GM19438 (cell line): Measurements from ENCODE around the gene LANCL3.

Source experiments
- ATAC-seq: cut with Tn5 transposase; IDR thresholded peaks from one replicate; pipeline ENCODE4 v1.9.1; 2021; ENCODE audit warnings: low read depth; ENCODE audit not compliant: unreplicated experiment

Gene LANCL3

GRCh38 chrX:37678574-37678973 is 107.1 kb downstream of the LANCL3 start:
- ATAC-seq: no peak

DNA sequence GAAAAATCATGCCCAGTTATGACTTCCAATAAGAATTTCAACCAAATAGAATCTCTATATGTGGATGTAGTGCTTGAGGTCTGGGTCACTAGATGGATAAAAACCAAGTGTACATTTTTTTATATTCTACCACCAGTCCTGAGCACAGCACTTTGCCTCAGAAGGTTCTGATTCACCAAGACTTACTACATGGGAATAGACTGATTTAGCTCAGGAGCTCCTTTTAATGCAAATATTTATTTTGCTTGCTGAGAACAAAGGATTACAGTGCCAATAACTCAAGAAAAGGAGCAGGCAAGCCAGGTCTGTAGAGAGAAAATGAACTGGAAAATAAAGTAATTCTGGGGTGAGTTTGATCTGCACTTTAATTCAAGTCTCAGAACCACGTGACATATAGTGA is 107.8 kb downstream of the LANCL3 start:
- ATAC-seq: no peak

GRCh38 chrX:37679888-37680287 is 108.4 kb downstream of the LANCL3 start:
- ATAC-seq: no peak

GRCh38 chrX:37684426-37684825 is 113.0 kb downstream of the LANCL3 start:
- ATAC-seq: no peak

GRCh38 chrX:37684973-37685372 is 113.5 kb downstream of the LANCL3 start:
- no peak for ATAC-seq

DNA sequence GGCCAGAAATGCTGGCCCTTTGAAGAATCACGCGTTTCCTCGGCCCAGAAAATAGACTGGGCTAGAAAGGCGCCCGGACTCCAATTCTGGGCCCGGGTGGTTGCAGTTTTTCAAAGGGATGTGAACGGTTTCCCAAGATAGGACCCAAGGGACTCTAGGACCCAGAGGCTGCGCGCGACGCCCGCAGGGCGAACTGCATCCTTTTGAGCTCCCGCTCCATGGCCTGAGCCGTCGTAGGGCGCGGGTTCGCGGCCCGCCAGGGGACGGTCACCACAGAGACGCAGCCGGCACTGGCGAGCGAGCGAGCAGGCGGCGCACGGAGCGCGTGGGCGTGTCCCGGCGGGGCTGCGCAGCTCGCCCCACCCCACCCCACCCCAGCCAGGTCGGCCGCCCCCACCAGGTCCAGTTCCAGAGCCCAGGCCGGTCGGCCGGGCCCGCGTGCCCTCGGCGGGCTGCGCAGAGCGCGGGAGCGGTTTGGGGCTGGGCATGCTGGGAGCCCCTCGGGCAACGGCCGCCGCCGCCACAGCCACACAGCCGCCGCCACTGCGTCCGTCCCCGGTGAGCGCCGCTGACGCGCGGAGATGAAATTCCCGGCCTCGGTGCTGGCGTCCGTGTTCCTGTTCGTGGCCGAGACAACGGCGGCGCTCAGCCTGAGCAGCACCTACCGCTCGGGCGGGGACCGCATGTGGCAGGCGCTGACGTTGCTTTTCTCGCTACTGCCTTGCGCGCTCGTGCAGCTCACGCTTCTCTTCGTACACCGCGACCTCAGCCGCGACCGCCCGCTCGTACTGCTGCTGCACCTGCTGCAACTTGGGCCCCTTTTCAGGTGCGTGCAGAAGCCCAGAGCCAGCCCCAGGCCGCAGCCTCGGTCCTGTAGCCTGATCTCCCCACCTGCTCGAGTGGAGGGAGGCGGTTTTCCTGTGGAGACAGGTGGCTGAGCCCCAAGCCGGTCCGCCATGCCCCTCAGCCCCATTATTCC is 114.2 kb downstream of the LANCL3 start, which contains the start of gene XK:
Gene XK, plus strand, starts transcription at position 411 of the 979 bp plus-strand sequence. Its CDS starts 171 bp downstream, at position 582.
- ATAC-seq: peak; percentile 61

DNA sequence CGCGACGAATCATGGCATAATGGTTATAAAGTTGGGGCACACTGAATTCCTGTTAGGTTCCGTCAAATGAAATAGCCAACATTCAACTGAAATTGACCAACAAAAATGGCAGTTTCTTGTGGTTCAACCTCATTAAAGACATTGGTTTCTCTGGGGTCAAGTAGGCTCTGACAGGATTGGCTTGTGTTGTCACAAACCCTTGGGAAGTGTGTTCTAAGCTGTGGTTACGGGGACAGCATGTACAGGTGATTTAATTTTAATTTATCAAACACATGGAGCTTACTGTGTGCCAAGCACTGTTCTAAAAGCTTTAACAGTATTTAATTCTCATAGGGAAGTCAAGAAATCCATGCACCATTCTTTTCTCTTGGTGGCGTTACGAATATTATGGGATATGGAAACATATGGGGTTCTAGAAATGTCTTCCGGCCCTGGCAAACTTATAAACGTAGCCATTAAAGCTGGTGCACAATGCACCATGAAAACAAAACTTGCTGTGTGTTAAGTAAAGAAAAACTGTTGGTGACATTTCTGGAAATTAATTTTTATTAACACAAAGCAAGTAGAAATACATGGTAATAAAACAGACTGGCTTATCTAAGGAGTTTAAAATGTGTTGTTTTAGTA is 115.0 kb downstream of the LANCL3 start:
- ATAC-seq: no peak

GRCh38 chrX:37686996-37687395 is 115.5 kb downstream of the LANCL3 start:
- ATAC-seq: no peak

- ATAC-seq: no peak
Measured at GRCh38 chrX:37690119-37690518, 118.7 kb downstream of the LANCL3 start.

- no peak for ATAC-seq
Measured at GRCh38 chrX:37692918-37693317, 121.5 kb downstream of the LANCL3 start.

DNA sequence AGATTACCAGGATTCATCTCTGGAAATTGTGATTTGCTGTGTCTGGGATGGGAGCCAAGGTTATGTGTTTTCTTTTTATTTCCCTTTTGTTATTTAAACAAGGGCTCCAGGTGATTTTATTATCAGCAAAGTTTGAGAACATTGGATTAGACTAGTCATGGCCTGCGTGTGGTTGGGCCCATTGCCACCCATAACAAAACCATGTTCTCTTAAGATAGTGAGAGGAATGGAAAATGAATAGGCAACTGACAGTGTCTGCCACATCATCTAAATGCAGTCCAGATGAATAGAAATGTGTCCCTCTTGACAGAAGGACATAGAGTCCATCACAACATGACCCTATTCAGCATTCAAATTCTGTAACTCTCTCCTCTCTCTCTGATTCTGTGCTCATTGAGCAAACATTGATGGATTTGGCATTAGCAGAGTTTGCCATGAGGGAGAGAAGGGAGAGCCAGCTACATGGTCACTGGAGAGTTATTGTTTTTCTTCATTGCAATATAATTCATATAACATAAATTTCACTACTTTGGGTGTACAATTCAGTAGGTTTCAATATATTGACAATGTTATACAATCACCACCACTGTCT is 125.8 kb downstream of the LANCL3 start:
- ATAC-seq: no peak

- ATAC-seq: no peak
Measured at GRCh38 chrX:37701588-37701987, 130.1 kb downstream of the LANCL3 start.

- no peak for ATAC-seq
Measured at GRCh38 chrX:37711991-37712390, 140.5 kb downstream of the LANCL3 start.

- no peak for ATAC-seq
Measured at GRCh38 chrX:37712458-37712857, 141.0 kb downstream of the LANCL3 start.

GRCh38 chrX:37714479-37714878 is 143.0 kb downstream of the LANCL3 start:
- ATAC-seq: no peak

DNA sequence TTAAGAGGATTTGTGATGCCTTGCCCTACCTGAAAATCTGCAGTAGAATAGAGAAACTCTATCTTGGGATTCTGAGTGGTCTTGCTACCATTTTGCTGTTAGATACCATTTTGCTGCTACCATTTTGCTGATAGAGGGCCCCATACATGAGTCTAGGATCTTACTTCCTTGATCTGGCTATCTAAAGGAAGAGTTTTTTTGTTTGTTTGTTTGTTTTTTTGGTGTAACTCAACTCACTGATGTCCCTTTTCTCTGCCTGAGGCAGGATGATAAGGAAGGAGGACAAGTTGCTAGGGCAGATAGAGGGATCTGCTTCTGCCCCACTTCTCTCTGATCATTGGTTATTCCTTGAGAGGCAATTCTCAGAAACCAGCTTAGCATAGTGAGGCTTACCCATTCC is 145.1 kb downstream of the LANCL3 start:
- ATAC-seq: no peak

- no peak for ATAC-seq
Measured at GRCh38 chrX:37717708-37718107, 146.2 kb downstream of the LANCL3 start.

- no peak for ATAC-seq
Measured at GRCh38 chrX:37722595-37722994, 151.1 kb downstream of the LANCL3 start.

DNA sequence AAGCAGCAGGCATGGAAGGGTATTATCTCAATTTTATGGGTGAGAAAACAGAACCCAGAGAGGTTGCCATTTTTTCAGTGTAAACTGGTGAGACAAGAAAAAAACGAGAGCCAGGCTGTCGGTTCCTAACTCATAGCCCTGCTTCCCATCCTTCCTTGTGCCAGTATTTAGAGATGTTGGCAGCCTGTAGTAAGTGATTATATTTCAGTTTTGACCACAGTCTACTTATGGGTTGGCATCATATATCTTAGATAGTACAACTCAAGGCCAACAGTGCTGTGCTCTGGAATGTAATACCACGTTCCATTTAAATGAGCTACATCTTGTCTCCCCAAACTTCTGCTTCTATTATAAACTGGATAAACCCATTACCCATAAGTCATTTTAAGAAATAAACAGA is 154.9 kb downstream of the LANCL3 start:
- ATAC-seq: no peak
